Lower leg skin (tissue), 4 donors: Measurements from ENCODE around the gene MYH16. TPM values are rescaled to one million over a fixed set of nuclear protein-coding genes. Genes with fewer than 3 reads are reported as not detected.
"Not testable (repeated sequence)": the region's sequence is repeated elsewhere in the genome, so short reads cannot be mapped to it uniquely, and the experiment has no call there.

Source experiments
- DNase-seq, 2 donors: peaks; one replicate each; pipeline ENCODE4 v3.0.0-alpha.2; 2019; ENCODE audit warnings: low spot score in 2 of 2
- H3K4me3 ChIP-seq: fragments of 200-600 bp; sonication (generic); 2 replicates; pipeline ENCODE4 v1.5.1; 2017; ENCODE audit warnings: mild to moderate bottlenecking, low read depth; ENCODE audit not compliant: poor library complexity, severe bottlenecking
- POLR2A ChIP-seq, 2 donors: fragments of 450-650 bp; IDR thresholded peaks; one replicate each; pipeline ENCODE4 v1.6.1; 2016 to 2017; ENCODE audit warnings: antibody characterized with exemption in 2 of 2, mild to moderate bottlenecking in 1 of 2, moderate library complexity in 1 of 2
- WGBS, 2 donors: methylation state at CpG; one replicate each; pipeline ENCODE4 v1.1.5; 2018; 5-methylcytosine and 5-hydroxymethylcytosine counted together
- intact Hi-C: fragments of 100-400 bp; cut with DNase I; formaldehyde crosslinking; loops from one replicate; pipeline ENCODE4 v1.15.0; 2023; ENCODE audit warnings: low total_unique reads
- total RNA-seq, 4 donors: library from RNA; depleted of rRNA; stranded (reverse); fragments of >200 nt; gene quantifications; one replicate each; pipeline ENCODE4 v1.1.0, GENCODE V29; 2016
- TF ChIP-seq, protein P1 (sequence below), 3 donors: fragments of 450-650 bp; IDR thresholded peaks; one replicate each; pipeline ENCODE4 v1.5.1; 2016; ENCODE audit warnings: antibody characterized with exemption in 3 of 3, mild to moderate bottlenecking in 3 of 3, moderate library complexity in 2 of 3

MYH16 gene
- total RNA-seq = not detected

DNA sequence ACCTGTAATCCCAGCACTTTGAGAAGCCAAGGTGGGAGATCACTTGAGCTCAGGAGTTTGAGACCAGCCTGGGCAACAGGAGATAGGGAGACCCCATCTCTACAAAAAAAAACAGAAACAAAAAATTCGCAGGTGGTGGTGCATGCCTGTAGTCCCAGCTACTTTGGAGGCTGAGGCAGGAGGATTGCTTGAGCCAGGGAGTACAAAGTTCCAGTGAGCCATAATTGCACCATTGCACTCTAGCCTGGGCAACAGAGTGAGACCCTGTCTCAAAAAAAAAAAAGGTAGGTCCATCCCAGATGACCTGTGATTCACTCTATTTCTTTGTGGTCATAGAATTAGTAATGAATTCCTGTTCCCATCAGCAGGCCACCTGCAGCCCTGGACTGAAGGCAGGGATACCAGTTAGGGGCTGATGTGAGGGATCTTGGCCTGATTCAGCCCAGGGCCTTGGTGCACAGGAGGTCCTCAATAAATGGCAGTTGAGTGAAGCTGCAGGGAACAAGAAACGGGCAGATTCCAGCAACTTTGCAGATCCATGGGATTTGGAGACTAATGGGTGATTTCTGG lies at the start of gene MYH16:
TSS of gene MYH16 (plus strand) at position 364 of the 570 bp plus-strand sequence.
- no peak within 1 kb of the TSS for H3K4me3 ChIP-seq
- WGBS, 2 donors = 90 to 98% methylated on average over 2 of the region's 2 CpGs
- intact Hi-C loops = no loop called here
- DNase-seq = no peak
- TF ChIP-seq, protein P1, sequence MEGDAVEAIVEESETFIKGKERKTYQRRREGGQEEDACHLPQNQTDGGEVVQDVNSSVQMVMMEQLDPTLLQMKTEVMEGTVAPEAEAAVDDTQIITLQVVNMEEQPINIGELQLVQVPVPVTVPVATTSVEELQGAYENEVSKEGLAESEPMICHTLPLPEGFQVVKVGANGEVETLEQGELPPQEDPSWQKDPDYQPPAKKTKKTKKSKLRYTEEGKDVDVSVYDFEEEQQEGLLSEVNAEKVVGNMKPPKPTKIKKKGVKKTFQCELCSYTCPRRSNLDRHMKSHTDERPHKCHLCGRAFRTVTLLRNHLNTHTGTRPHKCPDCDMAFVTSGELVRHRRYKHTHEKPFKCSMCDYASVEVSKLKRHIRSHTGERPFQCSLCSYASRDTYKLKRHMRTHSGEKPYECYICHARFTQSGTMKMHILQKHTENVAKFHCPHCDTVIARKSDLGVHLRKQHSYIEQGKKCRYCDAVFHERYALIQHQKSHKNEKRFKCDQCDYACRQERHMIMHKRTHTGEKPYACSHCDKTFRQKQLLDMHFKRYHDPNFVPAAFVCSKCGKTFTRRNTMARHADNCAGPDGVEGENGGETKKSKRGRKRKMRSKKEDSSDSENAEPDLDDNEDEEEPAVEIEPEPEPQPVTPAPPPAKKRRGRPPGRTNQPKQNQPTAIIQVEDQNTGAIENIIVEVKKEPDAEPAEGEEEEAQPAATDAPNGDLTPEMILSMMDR (IDR thresholded peaks at IDR 0.05) = no peak
- no peak for TF ChIP-seq POLR2A (IDR thresholded peaks at IDR 0.05)

DNA sequence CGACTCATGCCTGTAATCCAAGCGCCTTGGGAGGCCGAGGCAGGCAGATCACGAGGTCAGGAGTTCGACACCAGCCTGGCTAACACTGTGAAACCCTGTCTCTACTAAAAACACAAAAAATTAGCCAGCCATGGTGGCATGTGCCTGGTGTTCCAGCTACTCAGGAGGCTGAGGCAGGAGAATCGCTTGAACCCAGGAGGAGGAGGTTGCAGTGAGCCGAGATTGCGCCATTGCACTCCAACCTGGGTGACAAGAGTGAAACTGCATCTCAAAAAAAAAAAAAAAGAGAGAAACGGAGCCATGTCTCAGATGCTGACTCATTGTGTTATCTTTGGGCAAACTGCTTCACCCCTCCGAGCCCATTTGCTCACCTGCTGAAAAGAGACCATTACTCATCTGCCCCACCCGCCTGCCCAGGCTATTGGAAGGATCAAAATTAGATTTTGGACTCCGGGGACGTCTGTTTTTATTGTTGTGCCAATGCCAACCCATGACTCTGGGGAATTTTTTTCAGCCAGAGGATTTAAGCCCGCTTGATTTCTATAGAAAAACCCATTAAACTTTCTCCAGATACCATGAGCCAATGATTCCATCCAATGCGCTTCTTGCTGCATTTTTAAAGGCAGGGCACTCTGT lies 48.3 kb upstream of the MYH16 start:
- 41 to 52% methylated on average over 15 of the region's 15 CpGs for WGBS, 2 donors
- DNase-seq, H3K4me3 ChIP-seq, intact Hi-C loops: not testable (repeated sequence)

DNA sequence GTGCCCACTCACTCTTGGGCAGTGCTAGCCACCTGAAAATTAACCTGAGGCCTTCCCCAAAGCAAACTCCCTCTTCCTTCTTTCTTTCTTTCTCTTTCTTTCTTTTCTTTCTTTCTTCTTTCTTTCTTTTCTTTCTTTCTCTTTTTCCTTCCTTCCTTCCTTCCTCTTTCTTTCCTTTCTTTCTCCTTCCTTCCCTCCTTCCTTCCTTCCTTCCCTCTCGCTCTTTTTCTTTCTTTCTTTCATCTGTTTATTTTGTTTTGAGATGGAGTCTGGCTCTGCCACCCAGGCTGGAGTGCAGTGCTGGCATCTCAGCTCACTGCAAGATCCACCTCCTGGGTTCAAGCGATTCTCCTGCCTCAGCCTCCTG lies 47.8 kb upstream of the MYH16 start:
- no peak for TF ChIP-seq POLR2A (IDR thresholded peaks at IDR 0.05)
- TF ChIP-seq, protein P1 (IDR thresholded peaks at IDR 0.05) = no peak
- H3K4me3 ChIP-seq = no peak overlapping the region
- 74 to 83% methylated on average over 2 of the region's 2 CpGs for WGBS, 2 donors
- intact Hi-C loops = no loop called here
- no peak for DNase-seq

DNA sequence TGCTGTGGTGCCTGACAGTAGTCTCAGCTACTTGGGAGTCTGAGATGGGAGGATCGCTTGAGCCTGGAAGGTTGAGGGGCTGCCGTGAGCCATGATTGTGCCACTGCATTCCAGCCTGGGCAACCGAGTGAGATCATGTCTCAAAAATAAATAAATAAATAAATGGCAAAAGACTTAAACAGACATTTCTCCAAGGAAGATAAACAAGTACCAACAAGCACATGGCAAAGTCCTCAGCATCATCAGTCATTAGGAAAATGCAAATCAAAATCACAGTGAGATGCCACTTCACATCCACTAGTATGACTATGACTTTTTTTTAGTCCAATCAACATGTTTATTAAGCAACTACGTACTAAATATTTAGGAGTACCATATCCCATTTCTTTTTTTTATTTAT lies 43.4 kb upstream of the MYH16 start:
- WGBS, 2 donors = 54 to 57% methylated on average over 4 of the region's 4 CpGs
- intact Hi-C loops = no loop called here
- TF ChIP-seq POLR2A (IDR thresholded peaks at IDR 0.05) = no peak
- TF ChIP-seq, protein P1 (IDR thresholded peaks at IDR 0.05) = no peak
- DNase-seq = no peak
- H3K4me3 ChIP-seq = no peak overlapping the region

DNA sequence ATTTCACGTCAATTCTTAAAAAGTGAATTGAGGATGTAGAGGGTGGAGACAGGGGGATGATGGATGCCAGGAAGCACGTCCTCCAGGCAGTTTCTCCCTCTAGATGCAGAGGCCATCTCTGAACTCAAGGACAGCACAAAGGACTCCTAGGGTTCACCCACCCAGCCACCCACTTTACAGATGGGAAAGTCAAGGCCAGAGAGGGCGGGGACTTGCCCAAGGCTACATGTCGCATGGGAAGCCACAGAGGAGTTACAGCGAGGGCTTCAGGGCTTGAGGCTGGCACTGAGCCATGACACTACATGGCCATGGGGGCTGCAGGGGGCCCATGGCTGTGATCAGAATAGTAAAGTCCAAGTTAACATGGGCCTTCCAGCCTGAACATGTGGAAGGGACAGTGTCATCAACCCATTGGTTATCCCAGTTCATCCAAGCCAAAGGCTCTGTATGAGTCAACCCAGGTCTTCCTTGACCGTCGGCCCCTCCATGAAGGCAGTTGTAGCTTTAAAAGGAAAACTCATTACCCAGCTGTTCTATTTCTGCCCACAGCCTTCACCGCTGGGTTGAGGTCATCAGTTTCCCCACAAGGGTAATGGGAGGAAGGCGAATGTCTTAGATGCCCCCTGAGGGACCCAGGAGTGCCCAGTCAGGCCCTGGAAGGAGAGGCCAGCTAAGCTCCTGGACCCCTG lies 40.4 kb upstream of the MYH16 start:
- H3K4me3 ChIP-seq = no peak overlapping the region
- intact Hi-C loops = no loop called here
- 81 to 92% methylated on average over 9 of the region's 9 CpGs for WGBS, 2 donors
- no peak for DNase-seq
- TF ChIP-seq, protein P1 (IDR thresholded peaks at IDR 0.05) = no peak
- TF ChIP-seq POLR2A (IDR thresholded peaks at IDR 0.05) = no peak

DNA sequence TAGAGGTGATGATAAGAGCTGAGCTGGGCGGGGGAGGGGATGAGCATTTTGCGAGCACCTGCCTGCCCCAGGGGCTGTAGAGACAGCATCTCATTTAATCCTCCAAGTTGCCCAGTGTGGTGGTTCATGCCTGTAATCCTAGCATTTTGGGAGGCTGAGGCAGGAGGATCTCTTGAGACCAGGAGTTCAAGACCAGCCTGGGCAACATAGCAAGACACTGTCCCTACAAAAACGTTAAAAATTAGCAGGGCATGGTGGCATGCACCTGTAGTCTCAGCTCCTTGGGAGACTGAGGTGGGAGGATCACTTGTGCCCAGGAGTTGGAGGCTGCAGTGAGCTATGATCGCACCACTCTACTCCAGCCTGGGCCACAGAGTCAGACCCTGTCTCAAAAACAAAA lies 39.7 kb upstream of the MYH16 start:
- intact Hi-C loops, DNase-seq, H3K4me3 ChIP-seq: not testable (repeated sequence)
- 82 to 84% methylated on average over 4 of the region's 4 CpGs for WGBS, 2 donors
